Hypothalamus (tissue), 51 donors: ENCODE measurements around the gene CACNB3.

ENCODE experiments used
- DNase-seq, 51 donors: peaks; one replicate each; lab custom pipeline; 2025; lab: John Stamatoyannopoulos, UW

The CACNB3 gene

DNA sequence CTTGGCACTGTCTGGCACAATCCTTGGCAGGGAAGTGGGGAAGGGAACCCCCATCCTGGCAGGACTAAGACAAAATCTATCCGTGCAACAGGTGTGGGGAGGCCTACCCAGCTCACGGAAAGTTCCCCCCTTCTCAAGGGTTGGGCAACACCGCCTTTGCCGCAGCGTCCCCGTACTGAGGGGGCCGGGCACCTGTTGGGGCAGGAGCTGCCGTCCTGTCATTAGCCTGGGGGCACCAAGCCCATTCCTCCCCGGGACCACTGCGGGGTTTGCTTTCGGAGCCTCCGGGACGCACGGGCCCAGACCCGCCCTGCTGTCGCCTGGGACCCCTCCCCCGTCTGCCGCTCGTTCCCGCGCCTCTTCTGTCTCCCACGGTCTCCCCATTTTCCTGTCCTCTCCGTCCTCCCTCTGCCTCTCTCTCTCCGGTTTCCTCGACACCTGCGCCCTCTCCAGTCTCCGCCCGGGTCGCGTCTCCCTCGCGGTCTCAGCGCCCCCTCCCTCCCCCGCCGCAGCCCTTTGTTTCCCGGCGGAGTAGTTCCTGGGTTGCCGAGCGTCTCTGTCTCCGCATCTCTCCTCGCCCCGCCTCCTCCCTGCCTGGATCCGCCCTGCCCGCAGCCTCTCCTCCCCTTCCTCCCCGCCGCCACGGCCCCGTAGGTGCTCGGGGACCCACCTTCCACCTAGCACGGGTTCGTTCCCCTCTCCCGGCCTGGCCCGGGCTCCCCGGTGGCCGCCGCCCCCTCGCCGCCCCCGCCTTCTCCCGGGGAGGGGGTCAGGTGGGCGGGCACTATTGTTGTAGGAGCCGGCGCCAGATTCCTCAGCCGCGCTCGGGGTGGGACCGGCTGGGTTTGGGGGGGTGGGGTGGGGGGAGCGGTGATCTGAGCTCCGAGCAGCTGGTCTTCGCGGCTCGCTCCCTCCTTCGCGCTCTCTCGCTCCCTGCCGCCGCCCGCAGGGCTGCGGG, at the start of gene CACNB3:
Gene CACNB3, plus strand, starts transcription at position 624 of the 958 bp plus-strand sequence. CDS start 434 bp downstream, outside the sequence.
- peak in 30 of 51 donors; percentile 10 to 60 (median 32) for DNase-seq

DNA sequence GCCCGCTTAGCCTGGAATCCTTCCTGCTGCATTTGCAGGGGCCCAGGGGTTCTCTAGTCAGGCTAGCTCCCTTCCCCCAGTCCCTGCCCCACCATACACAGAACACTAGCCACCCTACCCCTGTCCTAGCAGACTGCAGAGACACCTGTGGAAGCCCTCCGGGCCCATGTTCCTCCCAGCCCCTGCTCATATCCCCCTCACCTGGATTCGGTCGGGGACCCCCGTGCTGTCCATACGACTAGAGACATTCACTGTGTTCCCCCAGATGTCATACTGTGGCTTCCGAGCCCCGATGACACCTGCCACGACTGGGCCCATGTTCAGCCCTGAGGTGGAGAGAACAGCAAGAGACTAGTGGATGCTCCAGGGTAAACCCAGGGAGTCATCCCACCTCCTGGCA, 49.6 kb upstream of the CACNB3 start:
- no peak for DNase-seq

DNA sequence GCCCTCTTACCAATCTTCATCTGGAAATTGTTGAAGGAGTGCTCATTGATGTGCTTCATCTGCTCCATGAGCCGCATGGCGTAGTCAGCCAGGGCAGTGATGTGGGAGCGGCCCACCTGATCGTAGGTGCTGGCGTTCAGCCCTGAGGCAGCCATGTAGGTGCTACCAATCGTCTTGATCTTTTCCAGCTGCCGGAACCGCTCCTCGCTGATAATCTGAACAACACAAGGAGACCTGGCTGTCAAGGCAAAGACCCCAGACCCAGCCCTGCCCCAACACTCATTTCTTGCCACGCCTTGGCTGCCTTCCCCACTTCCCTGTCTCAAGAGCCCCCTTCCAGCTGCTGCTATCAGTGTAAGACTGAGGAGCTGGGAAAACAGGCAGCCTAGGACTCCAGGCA, 47.5 kb upstream of the CACNB3 start:
- DNase-seq: no peak

DNA sequence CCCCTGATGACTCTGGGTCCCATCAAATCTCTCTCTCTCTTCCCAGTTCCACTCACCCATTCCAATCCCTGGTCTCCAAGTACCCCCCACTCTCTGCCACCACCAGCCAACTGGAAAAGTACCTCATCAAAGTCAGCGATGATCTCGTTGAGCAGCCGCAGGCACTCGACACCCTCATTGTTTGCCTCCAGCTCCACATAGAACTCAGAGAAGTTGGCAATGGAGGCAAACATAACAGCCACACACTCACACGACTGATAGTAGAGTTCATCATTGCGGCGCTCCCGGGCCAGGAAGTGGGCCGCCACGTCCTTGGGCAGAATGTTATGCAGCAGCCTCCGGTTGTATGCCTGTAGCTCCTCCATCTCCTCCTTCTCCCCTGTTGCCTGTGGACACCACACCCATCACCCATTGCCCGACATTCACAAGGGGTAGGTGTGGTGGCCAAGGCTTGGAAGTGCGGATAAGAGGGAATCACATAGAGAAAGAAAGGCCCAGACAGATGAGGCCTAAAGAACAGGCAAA, 46.6 kb upstream of the CACNB3 start:
- DNase-seq: no peak

DNA sequence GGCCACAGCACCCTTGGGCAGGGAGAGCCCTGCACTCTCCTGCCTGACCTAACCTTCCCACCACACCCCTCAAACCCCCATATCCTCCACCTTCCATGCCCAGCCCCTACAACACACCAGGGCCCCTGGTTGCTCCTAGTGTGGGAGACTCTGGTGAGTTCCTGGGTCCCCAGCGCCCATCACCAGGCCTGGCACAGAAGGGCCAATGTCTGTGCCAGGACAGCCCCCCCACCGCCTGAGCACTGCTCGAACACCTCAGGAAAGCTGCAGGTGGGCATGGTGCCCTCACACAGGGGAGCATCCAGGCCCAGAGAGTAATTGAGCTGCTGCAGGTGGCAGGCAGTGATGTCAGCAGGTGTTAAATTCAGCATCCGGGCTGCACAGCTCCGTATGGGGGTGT, 44.6 kb upstream of the CACNB3 start:
- no peak for DNase-seq

DNA sequence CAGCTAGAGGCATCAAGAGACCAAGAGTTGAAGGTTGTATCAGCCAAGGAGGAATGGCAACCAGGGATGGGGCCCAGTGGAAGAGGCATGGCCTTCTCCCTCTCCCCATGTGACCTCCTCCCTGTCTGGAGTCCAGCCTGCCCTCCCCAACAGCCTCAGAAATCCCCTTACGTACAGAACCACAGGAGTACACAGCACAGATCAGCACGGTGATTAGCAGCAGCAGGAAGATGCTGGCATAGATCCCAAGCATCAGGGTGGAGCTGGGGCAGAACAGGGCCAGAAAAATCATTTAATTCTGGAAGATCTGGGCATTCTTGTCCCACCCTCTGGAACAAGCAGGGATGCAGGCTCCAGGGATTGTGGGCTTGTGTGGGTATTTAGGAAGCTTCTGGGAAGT, 43.8 kb upstream of the CACNB3 start:
- no peak for DNase-seq

DNA sequence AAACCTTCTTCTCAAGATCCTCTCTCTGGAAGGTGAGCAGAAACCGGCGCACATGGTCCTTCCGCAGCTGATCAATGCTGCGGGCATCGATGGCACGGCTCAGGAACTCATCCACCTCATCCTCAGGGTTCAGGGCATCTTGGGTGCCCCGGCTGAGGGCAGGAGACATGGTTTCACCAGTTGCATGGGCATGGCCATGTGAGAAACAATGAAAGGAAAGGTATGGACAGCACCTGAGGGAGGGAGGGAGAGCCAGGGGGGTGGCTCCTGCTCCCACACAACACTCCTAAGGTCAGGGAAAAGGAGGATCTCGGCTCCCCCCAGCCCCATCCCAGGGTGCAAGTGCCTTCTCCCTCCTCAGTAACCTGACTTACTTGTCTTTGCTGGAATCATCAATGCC, 43.0 kb upstream of the CACNB3 start:
- no peak for DNase-seq

DNA sequence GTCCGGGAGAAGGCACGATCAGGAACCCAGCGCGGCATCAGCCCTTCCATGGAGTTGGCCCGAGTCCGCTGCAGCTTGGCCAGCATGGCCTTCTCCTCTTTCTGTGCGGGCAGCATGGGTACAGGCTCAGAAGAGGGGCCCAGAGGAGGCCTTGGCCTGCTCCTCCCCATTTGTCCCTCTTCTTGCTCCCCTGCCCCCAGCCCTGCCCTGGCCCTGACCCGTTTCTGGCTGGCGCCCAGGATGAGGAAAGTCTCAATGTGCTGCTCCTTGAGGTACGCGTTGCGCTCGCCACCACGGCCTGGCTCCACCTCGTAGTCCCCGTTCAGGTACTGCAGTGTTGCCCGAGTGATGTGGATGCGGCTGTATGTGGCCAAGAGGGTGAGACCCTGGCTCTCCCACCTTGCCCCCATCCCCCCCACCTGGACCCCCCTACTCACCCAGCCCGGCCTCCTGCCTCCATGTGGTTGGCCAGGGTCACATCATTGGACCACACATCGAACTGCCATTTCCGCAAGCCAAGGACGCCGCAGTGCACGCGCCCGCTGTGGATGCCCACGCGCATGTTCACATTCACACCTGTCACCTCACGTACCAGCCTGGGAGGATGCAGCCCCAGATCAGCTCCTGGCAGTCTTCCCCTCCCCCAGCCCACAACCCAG, 42.2 kb upstream of the CACNB3 start:
- no peak for DNase-seq

DNA sequence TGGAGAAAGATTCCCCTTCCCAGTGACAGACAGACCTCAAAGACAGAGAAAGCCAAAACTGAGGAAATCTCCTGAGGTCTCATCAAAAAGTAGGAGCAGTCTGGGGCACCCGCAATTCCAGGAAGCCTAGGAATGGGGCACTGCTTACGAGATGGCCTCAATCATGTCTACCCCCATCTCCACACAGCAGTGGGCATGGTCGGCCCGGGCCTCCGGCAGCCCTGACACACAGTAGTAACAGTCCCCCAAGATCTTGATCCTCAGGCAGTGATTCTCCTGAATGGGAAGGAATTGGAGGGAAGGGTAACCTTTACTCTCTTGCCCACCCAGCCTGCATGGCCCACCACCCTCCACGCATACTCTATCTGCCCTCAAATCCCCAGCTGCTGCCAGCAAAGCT, 41.3 kb upstream of the CACNB3 start:
- no peak for DNase-seq

DNA sequence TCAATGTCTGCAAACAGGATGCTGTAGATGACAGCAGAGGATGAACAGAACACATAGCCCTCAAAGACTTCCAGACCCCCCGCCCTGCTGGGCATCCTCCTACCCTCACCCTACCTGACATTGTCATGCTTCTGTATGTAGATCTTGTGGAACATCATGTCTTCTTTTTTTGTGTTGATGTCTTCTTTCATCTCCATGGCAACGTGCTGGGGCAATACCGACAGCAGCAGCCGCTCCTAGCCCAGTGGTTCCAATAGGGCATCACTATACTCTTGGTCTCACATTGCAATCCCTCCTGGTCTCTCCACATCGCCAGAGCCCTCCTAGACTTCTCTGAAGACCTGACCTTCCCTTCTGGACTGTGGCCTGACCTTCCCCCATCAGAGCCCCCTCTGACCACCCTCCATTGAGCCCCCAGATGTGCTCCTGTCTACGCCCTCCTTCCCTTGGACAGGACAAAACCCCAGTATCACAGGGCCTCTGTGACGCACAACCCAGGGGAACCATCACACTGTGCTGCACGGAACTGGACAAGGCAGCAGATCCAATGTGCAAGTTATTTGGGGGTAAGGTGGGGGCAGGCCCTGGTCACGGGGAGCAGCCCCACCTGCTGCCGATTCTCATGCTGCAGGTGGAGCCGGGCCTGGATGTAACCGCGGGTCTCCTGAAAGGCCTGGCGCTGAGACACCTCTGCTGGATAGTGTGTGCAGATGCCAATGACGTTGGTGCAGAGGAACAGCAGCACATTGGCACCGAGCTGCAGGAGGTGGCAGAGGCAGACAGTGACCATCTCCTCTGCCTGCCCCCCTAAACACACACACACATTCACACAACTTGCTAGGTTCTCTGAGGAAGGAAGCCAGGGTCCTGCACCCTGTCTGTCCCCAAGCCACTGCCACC, 40.5 kb upstream of the CACNB3 start:
- peak in 3 of 51 donors; percentile 18 to 19 (median 18) for DNase-seq

DNA sequence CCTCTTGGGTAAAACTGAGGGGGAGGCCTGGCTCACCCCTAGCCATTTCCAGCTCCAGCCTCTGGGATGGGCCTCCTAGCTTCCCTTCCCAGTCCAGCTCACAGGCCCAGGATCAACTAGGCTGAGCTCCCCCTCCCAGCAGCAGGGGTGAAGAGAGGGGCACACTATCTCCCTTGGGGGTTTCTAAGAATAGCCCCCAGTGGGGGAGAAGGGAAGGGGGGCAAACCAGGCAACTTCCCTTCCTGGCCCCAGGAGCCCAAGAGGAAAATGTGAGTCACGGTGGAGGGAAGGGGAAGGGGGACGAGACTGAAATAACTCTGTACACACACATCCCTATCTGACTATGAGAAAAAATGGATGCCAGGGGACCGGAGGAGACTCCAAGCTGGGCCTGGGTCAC, 38.4 kb upstream of the CACNB3 start:
- DNase-seq: no peak

DNA sequence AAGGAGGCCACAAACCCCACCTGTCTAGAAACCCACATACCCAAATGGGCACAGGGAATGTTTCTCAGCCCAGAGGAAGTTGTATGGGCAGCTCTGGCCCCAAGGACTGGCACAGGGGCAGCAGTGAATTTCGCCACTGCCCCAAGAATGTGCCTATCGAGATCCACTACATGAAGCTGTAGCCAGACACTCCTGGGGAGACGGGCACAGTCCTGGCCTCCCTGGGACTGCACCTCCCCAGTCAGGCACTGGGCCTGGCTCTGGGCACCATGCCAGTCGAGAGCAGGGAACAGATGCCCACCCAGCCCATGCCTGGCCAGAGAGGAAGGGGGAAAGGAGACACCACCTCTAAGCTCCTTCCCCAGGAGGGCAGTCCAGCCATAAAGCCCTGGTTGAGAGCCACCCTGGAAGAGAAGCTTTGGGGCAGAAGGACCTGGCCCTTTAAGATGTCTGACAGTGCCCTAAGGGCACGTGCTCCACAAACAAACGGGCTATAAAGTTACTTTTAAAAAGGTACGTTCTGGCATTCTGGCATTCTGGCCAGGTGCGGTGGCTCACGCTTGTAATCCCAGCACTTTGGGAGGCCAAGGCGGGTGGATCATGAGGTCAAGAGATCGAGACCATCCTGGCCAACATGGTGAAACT, 37.8 kb upstream of the CACNB3 start:
- DNase-seq: no peak

DNA sequence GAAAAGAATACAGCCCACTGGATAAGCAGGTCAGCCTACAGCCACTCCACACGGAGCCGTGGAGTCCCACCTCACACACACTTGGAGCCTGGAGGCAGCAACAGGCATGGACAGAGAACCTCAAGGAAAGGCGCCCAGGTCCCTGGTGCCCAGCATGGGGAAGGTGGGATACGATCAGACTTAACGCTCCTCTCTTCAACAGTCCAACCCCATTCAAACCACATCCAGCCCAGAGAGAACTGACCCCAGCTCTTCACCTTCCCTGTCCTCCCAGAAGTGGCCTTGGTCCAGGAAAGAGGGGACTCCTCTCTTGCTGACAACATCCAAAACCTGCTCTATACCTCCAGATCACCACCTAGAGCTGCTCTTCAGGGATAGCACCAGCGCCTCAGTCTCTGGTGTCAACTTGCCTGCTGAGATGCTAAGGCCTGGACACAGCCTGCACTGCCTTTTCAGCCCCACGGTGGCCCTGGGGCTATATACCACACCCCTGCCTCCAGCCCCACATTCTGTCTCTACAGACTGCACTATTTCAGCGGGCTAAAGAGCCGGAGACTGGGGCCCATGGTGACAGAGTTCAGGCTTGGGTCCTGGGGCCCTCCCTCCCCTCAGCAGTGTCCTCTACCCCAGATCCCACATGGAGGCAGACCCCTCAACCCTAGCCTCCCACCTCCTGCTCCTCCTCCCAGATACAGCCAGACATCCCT, 36.4 kb upstream of the CACNB3 start:
- DNase-seq: no peak

DNA sequence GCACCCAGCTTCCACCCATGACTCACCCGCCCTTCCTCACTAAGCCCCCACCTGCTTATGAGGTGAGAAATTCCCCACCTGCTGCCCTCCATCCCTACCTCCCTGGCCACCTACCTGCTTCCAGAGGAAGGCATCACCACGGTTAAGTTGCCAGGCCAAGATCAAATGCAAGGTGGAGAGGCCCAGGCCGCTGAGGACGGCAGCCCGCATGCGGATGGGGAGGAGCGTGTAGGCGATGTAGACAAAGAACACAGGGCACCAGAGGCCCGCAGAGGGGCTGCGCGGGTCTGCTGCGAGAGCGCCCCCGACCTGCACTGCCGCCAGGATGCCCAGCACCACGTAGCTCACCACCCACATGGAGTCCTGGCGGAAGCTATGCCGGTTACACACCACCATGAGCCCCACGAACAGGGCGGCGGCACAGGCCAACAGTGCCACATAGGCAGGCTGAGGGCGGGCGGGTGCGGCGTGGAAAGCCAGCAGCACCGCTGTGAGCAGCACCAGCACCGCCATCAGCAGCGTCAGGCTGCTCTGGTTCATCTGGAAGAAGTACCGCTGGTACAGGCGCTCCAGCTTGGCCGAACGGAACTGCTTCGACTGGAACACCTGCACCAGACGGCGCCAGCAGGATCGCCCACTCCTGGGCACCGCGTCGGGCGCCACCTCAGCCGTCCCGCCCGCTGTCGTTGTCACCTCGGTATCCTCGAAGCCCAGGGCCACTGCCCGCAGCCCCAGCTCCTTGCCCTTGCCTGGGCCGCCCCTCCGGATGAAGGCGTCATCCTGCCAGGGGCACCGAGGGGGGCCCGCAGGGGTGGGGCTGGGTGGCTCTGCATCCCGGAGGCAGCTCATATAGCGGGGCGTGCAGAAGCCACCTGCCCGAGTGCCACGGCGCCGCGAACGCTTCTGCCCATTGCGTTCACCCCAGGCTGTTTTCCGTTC, 35.6 kb upstream of the CACNB3 start:
- DNase-seq: no peak

DNA sequence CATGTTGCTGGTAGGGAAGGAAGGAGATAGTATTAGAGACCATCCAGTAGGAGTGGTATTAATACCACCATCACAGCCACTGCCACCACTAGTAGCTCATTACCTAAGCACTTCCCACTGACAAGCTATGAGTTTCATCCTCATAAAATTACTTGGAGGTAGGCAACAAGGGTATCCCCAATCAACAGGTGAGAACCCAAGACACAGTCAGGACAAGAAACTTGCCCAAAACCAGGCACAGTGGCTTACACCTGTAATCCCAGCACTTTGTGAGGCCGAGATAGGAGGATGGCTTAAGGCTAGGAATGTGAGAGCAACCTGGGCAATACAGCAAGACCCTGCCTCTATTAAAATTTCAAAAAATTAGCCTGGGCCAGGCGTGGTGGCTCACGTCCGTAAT, 34.9 kb upstream of the CACNB3 start:
- DNase-seq: no peak

DNA sequence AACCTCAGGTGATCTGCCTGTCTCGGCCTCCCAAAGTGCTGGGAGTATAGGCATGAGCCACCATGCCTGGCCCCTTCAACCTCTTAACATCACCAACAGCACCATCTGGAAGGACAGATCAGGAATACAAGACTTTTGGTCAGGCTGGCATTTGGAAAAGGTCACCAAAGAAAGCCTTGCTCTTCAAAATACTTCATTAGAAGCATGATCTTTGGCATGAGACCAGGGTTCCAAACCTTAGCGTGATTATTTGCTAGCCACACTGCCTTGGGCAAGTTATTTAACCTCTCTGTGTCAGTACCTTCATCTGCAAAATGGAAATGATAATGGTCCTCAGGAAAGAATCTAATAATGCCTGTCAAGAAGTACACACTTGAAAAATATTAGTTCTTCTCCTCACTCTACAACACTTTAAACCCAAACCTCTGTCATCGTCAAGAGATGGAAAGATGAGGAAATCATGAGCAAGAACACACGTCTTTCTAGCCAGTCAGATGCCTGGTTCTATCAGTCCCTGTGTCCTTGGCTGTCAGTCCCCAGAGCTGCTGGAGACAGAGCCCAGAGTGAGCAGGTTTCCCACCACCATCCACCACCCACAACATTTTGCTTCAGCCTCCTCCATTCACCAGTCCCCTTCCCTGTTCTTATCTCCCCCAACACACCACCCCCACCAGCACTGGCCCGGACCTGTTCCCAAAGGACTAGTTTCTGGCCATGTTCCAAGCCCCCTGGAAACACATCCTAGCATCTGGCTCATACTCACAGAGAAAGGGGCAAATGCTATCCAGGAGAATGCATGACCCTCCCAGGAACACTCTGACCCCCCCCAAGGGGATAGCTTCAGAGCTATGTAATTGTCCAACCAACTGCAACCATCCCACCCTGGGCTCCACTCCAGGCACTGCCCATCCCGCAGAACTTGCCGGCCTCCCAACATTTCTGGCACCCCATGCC, 31.4 kb upstream of the CACNB3 start:
- no peak for DNase-seq
